Fibroblast of skin of back (primary cell): ENCODE data around the gene CDH23.

ENCODE experiments used
- DNase-seq: peaks from one replicate; pipeline ENCODE4 v3.0.0-alpha.2; 2013

CDH23 gene

DNA sequence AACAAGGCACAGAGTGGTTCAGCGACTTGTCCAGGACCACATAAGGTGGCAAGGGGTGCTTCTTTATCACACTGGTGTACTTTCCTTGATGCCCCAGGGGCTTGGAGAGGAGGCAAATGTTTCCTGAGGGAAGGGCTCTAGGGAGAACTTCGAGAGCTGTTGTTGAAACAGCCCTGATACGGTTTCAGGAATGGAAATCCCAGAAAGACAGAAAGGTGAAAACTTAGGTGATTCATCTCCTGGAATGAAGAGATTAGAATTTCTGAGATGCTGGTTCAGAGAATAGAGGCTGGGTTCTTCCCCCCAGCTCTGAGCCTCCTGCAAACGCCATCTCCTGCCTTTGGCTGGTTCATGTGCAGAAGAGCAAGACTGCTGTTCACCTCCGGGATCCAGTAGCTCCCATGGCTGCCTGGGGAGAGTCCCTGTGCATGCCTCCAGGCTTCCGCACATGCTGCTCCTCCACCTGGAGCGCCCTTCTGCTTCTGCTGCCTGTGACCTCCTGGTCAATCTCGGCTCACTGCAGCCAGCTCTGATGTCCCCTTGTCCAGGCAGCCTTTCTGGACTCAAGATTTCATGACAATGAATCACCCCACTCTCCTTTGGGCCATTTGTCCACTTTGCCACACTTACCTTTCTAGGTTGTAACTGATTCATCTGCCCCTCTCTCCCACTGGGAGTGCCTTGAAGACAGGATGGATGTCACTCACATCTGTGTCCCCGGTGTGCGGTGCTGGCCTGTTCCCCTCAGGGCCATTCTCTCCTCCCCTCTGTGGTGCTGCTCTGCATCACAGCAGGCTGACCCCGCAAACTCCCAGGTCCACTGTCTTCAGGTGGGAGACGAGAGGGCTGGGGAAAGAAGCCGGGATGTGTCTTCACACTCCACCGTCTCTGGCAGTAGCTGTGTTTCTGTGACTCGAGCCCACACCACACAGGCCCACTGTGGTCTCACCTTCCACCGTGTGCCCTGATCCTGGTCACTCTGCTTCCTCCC, 3.6 kb upstream of the CDH23 start:
- no peak for DNase-seq

DNA sequence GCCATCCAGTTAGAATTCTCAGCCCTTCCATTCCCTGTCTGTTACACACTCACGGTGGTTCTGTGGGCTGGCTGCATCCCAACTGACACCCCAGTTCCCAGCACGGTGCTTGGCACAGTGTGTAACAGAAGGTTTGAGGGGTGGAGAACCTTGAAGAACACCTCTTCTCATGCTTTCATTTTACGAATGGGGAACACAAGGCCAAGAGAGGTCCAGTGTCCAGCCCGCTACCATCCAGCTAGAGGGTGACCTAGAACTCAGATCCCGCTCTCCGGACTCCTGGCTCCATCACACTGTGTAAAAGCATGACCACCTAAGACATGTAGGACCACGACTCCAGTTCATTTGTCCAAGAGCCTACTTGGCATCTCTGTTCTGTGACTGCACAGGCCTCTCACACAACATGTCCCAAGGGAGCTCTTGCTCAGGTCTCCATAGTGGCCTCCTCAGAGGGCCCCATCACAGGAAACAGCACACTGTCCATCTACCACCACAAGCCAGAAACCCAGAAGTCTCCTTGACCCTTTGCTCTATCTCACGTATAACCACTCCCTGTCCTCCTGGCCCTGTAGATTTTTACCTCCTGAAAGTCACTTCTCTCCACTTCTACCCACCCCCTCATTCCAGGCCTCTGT, 2.8 kb upstream of the CDH23 start:
- DNase-seq: no peak

DNA sequence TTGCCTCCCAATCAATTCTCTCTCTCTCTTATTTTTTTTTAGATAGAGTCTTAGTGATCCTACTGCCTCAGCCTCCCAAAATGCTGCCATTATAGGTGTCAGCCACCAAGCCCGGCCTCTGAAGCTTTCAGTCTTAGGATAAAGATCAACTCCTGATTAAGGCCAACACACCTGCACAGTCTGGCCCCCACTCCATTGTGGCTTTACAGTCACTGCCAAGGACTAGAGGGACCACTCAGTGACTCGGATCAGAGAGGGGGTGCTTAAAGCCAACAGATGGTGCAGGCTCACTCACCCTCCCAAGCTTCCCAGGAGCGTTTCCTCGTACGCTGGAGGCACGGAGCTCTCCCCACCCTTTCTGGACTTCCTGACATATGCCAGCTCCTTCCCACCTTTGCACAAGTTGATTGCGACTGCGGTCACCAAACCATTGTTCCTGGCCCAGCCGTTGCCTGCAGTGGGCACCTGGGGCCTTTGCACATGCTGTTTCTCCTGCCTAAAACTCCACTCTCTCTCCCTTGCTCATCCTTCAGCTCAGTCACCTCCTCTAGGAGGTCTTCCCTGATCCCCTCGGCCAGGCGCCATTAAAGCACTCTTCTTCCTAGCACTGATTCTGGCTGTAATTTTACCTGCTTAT, 1.7 kb upstream of the CDH23 start:
- DNase-seq: no peak

GRCh38 chr10:71395621-71396020, 1.1 kb upstream of the CDH23 start:
- DNase-seq: no peak

GRCh38 chr10:71396084-71396710, 523 bp upstream of the CDH23 start:
- peak; percentile 13 for DNase-seq

DNA sequence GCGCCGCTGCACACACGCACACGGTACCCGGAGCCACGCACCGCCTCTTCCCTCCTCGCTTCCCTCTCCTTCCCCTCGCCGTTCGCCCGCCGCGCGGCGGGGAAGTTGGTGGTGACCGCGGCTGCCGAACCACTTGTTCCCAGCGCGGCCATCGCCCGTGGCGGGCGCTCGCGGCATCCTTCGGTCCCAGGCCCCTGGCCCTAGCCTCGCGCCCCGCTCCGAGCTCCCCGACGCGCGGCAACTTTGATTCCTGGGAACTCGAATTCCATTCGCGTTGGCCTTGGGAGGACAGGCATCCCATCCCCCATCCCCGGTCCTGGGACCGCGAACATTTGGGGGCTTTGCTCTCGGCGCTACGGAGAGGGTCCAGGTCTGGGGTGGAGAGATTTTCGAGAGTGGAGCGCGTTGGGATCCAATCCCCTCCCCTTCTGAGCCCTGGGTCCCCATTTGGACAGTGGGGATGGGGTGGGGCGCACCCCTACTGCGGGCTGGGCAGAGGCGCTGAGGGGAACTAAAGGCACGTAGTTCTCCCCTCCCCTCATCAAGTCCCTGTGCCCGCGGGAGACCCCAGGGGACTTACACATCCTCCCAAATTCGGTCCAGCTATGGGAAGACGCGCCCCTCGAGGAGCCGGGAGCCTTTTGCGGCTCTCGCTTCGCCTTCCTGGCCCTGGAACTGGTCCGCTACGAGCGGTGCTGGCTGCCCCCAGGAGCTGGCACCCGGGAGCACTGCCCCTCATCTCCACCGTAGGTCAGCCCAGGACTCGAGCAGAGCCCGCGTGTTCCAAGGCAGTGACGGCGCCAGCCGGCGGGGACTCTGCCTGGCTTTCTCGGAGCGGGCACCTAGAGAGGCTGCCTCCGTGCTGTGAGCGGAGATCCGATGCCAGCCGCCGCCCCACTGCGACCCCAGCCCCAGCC, 834 bp downstream of the CDH23 start:
- no peak for DNase-seq

GRCh38 chr10:71398976-71399375, 2.3 kb downstream of the CDH23 start:
- no peak for DNase-seq

GRCh38 chr10:71399946-71400345, 3.2 kb downstream of the CDH23 start:
- DNase-seq: no peak

DNA sequence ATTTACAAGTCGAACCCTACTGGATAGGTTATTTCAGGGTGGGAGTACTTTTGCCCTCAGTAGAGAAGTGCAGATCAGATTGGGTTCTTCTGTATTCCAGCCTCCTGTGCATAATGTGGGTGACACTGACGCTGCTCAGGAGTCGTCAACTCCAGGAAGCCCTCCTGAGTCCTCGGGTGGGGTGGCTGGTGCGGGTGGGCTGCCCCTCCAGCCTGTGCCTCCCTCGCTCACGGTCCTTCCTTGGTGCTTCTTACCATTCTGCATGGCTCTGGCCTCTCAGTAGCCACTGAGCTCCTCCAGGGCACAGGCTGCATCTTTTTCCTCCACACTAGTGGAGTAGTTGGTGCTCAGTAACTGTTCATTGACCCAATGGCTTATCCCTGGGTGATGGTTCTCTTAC, 4.3 kb downstream of the CDH23 start:
- no peak for DNase-seq

- DNase-seq: no peak
These were observed 5.3 kb downstream of the CDH23 start for GRCh38 chr10:71402005-71402404.

GRCh38 chr10:71404503-71405295, 8.0 kb downstream of the CDH23 start:
- no peak for DNase-seq

DNA sequence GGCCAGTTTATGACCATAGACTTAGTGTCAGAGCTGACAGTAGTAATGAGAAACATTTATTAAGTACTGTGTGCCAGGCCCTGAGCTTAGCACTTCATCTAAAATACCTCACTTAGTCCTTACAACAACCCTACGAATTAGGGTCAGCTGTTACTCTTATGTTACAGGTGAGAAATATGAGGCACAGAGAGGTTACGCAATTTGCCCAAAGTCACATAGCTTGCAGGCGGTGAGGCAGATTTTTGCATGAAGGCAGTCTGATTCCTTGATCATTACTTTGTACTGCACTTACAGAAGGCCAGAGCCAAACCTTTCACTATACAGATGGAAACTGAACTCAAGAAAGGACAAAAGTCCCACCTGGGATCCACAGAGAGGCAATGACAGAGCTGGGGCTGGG, 10.2 kb downstream of the CDH23 start:
- DNase-seq: no peak

- no peak for DNase-seq
These were observed 11.9 kb downstream of the CDH23 start for GRCh38 chr10:71408436-71409225.

- no peak for DNase-seq
These were observed 12.9 kb downstream of the CDH23 start for GRCh38 chr10:71409516-71410104.

GRCh38 chr10:71413581-71413980, 16.9 kb downstream of the CDH23 start:
- DNase-seq: no peak

DNA sequence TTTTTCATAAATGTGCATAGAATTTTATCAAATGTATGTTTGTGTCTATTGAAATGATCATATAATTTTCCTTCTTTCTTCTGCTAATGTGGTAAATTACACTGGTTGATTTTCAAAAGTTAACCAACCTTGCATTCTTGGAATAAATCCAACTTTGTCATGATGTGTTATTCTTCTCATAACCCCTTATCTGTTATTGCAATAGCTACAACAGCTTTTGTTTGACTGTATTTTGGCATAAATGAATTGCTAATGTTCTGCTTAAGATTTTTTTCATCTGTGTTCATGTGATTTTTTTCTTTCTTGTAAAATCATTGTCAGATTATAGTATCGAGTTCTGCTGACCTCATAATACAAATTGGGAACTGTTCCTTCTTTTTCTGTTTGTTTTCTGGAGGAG, 17.6 kb downstream of the CDH23 start:
- DNase-seq: no peak

GRCh38 chr10:71419002-71419540, 22.4 kb downstream of the CDH23 start:
- no peak for DNase-seq

DNA sequence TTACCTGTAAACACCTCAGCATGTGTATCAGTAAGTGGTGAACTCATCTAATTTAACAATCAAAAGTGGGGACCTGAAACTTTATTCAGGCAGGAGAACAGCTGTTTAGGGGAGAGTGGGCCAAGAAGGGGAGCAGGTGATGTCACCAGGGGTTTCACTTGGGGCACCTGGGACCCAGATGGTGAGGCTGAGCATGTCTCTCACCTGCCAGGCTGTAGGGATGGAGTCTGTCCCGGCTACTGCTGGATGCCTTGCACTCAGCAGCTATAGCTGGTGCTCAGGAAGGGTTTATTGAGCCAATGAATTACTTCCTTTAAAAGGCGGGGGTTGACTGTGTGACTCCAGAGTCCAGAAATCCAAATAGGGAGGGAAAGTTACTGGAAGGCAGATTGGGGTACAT, 23.0 kb downstream of the CDH23 start:
- DNase-seq: no peak

DNA sequence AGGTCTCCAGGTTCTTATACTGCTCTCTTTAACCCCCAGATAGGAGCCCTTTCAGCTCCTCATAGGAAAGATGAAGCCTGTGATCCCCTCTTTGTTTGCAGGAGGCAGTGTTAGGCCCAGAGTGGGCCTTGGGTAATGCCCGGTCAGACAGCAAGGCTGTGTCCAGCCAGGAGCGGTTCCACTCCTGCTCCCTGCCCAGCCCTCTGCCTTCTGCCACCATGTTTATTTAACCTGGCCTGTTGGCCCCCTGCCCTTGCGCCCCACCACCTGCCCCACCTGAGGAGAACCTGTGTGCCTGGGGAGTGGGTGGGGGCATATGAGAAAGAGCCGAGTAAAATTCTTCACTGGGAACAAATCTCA, 24.3 kb downstream of the CDH23 start:
- no peak for DNase-seq

GRCh38 chr10:71423250-71423649, 26.5 kb downstream of the CDH23 start:
- no peak for DNase-seq
